Right lobe of liver (tissue), 6 donors: ENCODE results near the gene TMEM207. TPM values are rescaled to one million over a fixed set of nuclear protein-coding genes. Genes with fewer than 3 reads are reported as not detected.

Experiments
- ATAC-seq, 4 donors: fragments of 200-7000 bp; cut with Tn5 transposase; one replicate each; pipeline ENCODE4 v1.9.1; 2020; ENCODE audit warnings: mild to moderate bottlenecking in 4 of 4, moderate library complexity in 4 of 4
- DNase-seq, 3 donors: peaks; one replicate each; pipeline ENCODE4 v3.0.0-alpha.2; 2020
- H3K27ac ChIP-seq, 3 donors: fragments of 200-600 bp; one replicate each; pipeline ENCODE4 v1.8.0; 2022
- H3K27me3 ChIP-seq, 2 donors: fragments of 200-600 bp; one replicate each; pipeline ENCODE4 v1.8.0; 2022
- H3K36me3 ChIP-seq, 4 donors: fragments of 200-600 bp; sonication (generic) in 1 of 4; one replicate each; pipeline versions ENCODE4 v1.5.1 to v1.8.0; 2017 to 2022; ENCODE audit warnings: control low read depth in 1 of 4
- H3K4me1 ChIP-seq, 4 donors: fragments of 200-600 bp; sonication (generic) in 1 of 4; one replicate each; pipeline versions ENCODE4 v1.5.1 to v1.8.0; 2017 to 2022; ENCODE audit warnings: control low read depth in 1 of 4
- H3K4me3 ChIP-seq, 3 donors: fragments of 200-600 bp; one replicate each; pipeline ENCODE4 v1.8.0; 2022
- H3K9me3 ChIP-seq, 4 donors: fragments of 200-600 bp; sonication (generic) in 1 of 4; one replicate each; pipeline versions ENCODE4 v1.5.1 to v1.8.0; 2017 to 2022; ENCODE audit warnings: control low read depth in 1 of 4
- POLR2A ChIP-seq: fragments of 450-650 bp; IDR thresholded peaks from one replicate; pipeline ENCODE4 v1.6.1; 2017; ENCODE audit warnings: antibody characterized with exemption, mild to moderate bottlenecking
- WGBS: methylation state at CpG from one replicate; pipeline ENCODE4 v1.1.6; 2018; ENCODE audit warnings: low coverage, low lambda C conversion rate; ENCODE audit not compliant: insufficient coverage; ENCODE audit errors: missing lambda C conversion rate; 5-methylcytosine and 5-hydroxymethylcytosine counted together
- intact Hi-C, 2 donors: fragments of 100-400 bp; cut with DNase I; formaldehyde crosslinking; loops; one replicate each; pipeline versions ENCODE4 v1.11.2 to v1.14.1; 2022
- total RNA-seq, 6 experiments: library from RNA; depleted of rRNA in 2 of 6; stranded (reverse); fragments of >200 nt in 2 of 6; fragmentation: NEBNext Ultra II Directional in 3 of 6; extraction: Animal tissue kit (Norgen Biotek cat#: 25700) in 3 of 6; gene quantifications; one replicate each; pipeline versions ENCODE4 v1.1.0 to v1.2.4, GENCODE V29; 2016 to 2023
- TF ChIP-seq, protein P1 (sequence below), 4 donors: fragments of 200-600 bp in 3 of 4; fragments of 450-650 bp in 1 of 4; IDR thresholded peaks; one replicate each; pipeline versions ENCODE4 v1.5.1 to v1.8.0; 2016 to 2022; ENCODE audit warnings: antibody characterized with exemption in 4 of 4, mild to moderate bottlenecking in 2 of 4
- donor health status: DM: no; HTN: yes; CAD: no.
- donor health status: DM: no; HTN: no; CAD: no.
- donor health status: DM: no; HTN: no; CAD: no.
- donor health status: DM: no; HTN: yes; CAD: no.
- donor health status: DM: no; HTN: yes; CAD: no.

The TMEM207 gene
- total RNA-seq, 6 experiments from 2014 or later, result not detected

- no peak for TF ChIP-seq POLR2A
- TF ChIP-seq, protein P1, sequence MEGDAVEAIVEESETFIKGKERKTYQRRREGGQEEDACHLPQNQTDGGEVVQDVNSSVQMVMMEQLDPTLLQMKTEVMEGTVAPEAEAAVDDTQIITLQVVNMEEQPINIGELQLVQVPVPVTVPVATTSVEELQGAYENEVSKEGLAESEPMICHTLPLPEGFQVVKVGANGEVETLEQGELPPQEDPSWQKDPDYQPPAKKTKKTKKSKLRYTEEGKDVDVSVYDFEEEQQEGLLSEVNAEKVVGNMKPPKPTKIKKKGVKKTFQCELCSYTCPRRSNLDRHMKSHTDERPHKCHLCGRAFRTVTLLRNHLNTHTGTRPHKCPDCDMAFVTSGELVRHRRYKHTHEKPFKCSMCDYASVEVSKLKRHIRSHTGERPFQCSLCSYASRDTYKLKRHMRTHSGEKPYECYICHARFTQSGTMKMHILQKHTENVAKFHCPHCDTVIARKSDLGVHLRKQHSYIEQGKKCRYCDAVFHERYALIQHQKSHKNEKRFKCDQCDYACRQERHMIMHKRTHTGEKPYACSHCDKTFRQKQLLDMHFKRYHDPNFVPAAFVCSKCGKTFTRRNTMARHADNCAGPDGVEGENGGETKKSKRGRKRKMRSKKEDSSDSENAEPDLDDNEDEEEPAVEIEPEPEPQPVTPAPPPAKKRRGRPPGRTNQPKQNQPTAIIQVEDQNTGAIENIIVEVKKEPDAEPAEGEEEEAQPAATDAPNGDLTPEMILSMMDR (IDR thresholded peaks at IDR 0.05), result no peak
- no peaks in the 10 kb centered on the region for H3K9me3 ChIP-seq
- H3K27me3 ChIP-seq, result no peaks in the 10 kb centered on the region
- H3K4me1 ChIP-seq, result no peaks in the 10 kb centered on the region
- H3K27ac ChIP-seq, result no peak overlapping the region
- H3K4me3 ChIP-seq, result no peak overlapping the region
- intact Hi-C loops, result no loop called here
- no peak for ATAC-seq
- DNase-seq, result no peak
- H3K36me3 ChIP-seq, result no peaks in the 10 kb centered on the region
- 21% methylated on average over 1 of the region's 1 CpG for WGBS
Measured at GRCh38 chr3:190496859-190497258, 47.2 kb upstream of the TMEM207 start.

- intact Hi-C loops, result no loop called here
- 66% methylated on average over 3 of the region's 5 CpGs for WGBS
- ATAC-seq (no peak), DNase-seq (no peak)
- Histone ChIP-seq H3K27ac (no peak overlapping the region), H3K9me3 (no peaks in the 10 kb centered on the region), H3K27me3 (no peaks in the 10 kb centered on the region), H3K4me3 (no peak overlapping the region), H3K4me1 (no peaks in the 10 kb centered on the region), H3K36me3 (no peaks in the 10 kb centered on the region)
- no peak for TF ChIP-seq POLR2A
- TF ChIP-seq, protein P1 (IDR thresholded peaks at IDR 0.05), result no peak
Measured at GRCh38 chr3:190495796-190496195, 46.1 kb upstream of the TMEM207 start.

GRCh38 chr3:190495354-190495753 lies 45.7 kb upstream of the TMEM207 start:
- Histone ChIP-seq H3K4me1 (no peaks in the 10 kb centered on the region), H3K9me3 (no peaks in the 10 kb centered on the region), H3K4me3 (no peak overlapping the region), H3K27ac (no peak overlapping the region), H3K27me3 (no peaks in the 10 kb centered on the region), H3K36me3 (no peaks in the 10 kb centered on the region)
- no peak for TF ChIP-seq POLR2A
- TF ChIP-seq, protein P1 (IDR thresholded peaks at IDR 0.05), result no peak
- ATAC-seq (no peak), DNase-seq (no peak)
- intact Hi-C loops, result no loop called here

- no peaks in the 10 kb centered on the region for H3K9me3 ChIP-seq
- no peaks in the 10 kb centered on the region for H3K27me3 ChIP-seq
- ATAC-seq (no peak), DNase-seq (no peak)
- no peak overlapping the region for H3K27ac ChIP-seq
- intact Hi-C loops, result no loop called here
- no peaks in the 10 kb centered on the region for H3K4me1 ChIP-seq
- TF ChIP-seq, protein P1 (IDR thresholded peaks at IDR 0.05), result no peak
- no peak for TF ChIP-seq POLR2A
- no peaks in the 10 kb centered on the region for H3K36me3 ChIP-seq
- H3K4me3 ChIP-seq, result no peak overlapping the region
Measured at GRCh38 chr3:190494907-190495306, 45.2 kb upstream of the TMEM207 start.

DNA sequence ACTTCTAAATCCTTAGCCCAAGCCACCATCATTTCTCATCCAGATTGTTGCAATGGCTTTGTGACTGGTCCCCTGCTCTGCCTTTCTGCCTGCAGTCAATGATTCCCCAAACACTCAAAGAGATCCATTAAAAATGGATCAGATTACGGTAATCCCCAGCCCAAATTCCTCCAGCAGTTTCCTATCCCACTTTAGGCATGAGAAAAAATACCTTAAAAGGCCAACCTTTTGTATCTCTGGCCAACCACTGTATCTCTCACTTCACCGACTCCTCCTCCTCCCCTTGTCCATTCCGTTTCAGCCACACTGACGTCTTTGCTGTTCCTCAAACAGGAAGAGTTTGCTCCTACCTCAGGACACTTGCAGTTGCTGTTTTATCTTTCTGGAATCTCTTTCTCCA lies 43.3 kb upstream of the TMEM207 start:
- Histone ChIP-seq H3K27me3 (no peaks in the 10 kb centered on the region), H3K9me3 (no peaks in the 10 kb centered on the region), H3K36me3 (no peaks in the 10 kb centered on the region), H3K4me1 (no peaks in the 10 kb centered on the region), H3K27ac (no peak overlapping the region), H3K4me3 (no peak overlapping the region)
- no peak for ATAC-seq
- no peak for TF ChIP-seq POLR2A
- TF ChIP-seq, protein P1 (IDR thresholded peaks at IDR 0.05), result no peak
- intact Hi-C loops, result no loop called here
- 90% methylated on average over 4 of the region's 4 CpGs for WGBS
- no peak for DNase-seq
